Liver (tissue), 9 donors: ENCODE data around the gene ST6GAL1. TPM values are rescaled to one million over a fixed set of nuclear protein-coding genes. Genes with fewer than 3 reads are reported as not detected.
"Not testable (repeated sequence)": the region's sequence is repeated elsewhere in the genome, so short reads cannot be mapped to it uniquely, and the experiment has no call there.

ENCODE experiments used
- DNase-seq: peaks from one replicate; pipeline ENCODE4 v3.0.0-alpha.2; 2017; ENCODE audit warnings: low spot score
- H3K27ac ChIP-seq, 2 donors: one replicate each; pipeline ENCODE4 v1.7.0; 2013; ENCODE audit warnings: inconsistent platforms in 2 of 2, low read length in 2 of 2, control low read depth in 1 of 2, low read depth in 1 of 2, mild to moderate bottlenecking in 1 of 2
- H3K27me3 ChIP-seq, 4 donors: one replicate each; pipeline versions ENCODE4 v1.6.1 to v1.7.0; 2013; ENCODE audit warnings: low read length in 3 of 4, inconsistent platforms in 1 of 4, mild to moderate bottlenecking in 1 of 4, moderate library complexity in 1 of 4; ENCODE audit not compliant: control insufficient read depth in 4 of 4, insufficient read depth in 4 of 4
- H3K36me3 ChIP-seq, 4 donors: one replicate each; pipeline versions ENCODE4 v1.6.1 to v1.7.0; 2013; ENCODE audit warnings: low read length in 3 of 4, mild to moderate bottlenecking in 3 of 4, low read depth in 1 of 4, moderate library complexity in 1 of 4; ENCODE audit not compliant: control insufficient read depth in 4 of 4, insufficient read depth in 3 of 4
- H3K4me1 ChIP-seq, 4 donors: one replicate each; pipeline versions ENCODE4 v1.6.1 to v1.7.0; 2013; ENCODE audit warnings: low read length in 3 of 4, mild to moderate bottlenecking in 3 of 4, moderate library complexity in 1 of 4; ENCODE audit not compliant: control insufficient read depth in 4 of 4, insufficient read depth in 4 of 4
- H3K4me3 ChIP-seq, 3 donors: one replicate each; pipeline versions ENCODE4 v1.6.1 to v1.7.0; 2013; ENCODE audit warnings: low read length in 3 of 3, control low read depth in 1 of 3, low read depth in 1 of 3, mild to moderate bottlenecking in 1 of 3
- H3K9ac ChIP-seq, 2 donors: one replicate each; pipeline ENCODE4 v1.7.0; 2013; ENCODE audit warnings: low read length in 2 of 2, mild to moderate bottlenecking in 2 of 2, moderate library complexity in 2 of 2, control low read depth in 1 of 2, low read depth in 1 of 2
- H3K9me3 ChIP-seq, 4 donors: one replicate each; pipeline versions ENCODE4 v1.6.1 to v1.7.0; 2013; ENCODE audit warnings: low read length in 3 of 4; ENCODE audit not compliant: control insufficient read depth in 4 of 4
- EGR1 ChIP-seq, 2 donors: IDR thresholded peaks; 2 replicates each; pipeline ENCODE4 v1.6.1; 2016 to 2018; ENCODE audit warnings: antibody characterized with exemption in 2 of 2, low read depth in 2 of 2
- FOXA1 ChIP-seq: IDR thresholded peaks from 2 replicates; pipeline ENCODE4 v1.6.1; 2016; ENCODE audit warnings: antibody characterized with exemption
- FOXA2 ChIP-seq: IDR thresholded peaks from 2 replicates; pipeline ENCODE4 v1.6.1; 2016; ENCODE audit warnings: antibody characterized with exemption
- GABPA ChIP-seq, 2 donors: IDR thresholded peaks in 1 of 2; conservative IDR thresholded peaks in 1 of 2; 2 replicates each; pipeline ENCODE4 v1.6.1; 2016; ENCODE audit warnings: antibody characterized with exemption in 2 of 2, mild to moderate bottlenecking in 1 of 2, moderate library complexity in 1 of 2
- HNF4A ChIP-seq, 2 donors: conservative IDR thresholded peaks; 2 replicates each; pipeline ENCODE4 v1.6.1; 2016; ENCODE audit warnings: antibody characterized with exemption in 2 of 2, mild to moderate bottlenecking in 2 of 2
- HNF4G ChIP-seq: IDR thresholded peaks from 2 replicates; pipeline ENCODE4 v1.6.1; 2016; ENCODE audit warnings: antibody characterized with exemption
- JUND ChIP-seq, 2 donors: IDR thresholded peaks; 2 replicates each; pipeline ENCODE4 v1.6.1; 2016; ENCODE audit warnings: antibody characterized with exemption in 2 of 2
- NR2F2 ChIP-seq: IDR thresholded peaks from 2 replicates; pipeline ENCODE4 v1.6.1; 2016; ENCODE audit warnings: antibody characterized with exemption
- RAD21 ChIP-seq, 2 donors: IDR thresholded peaks; 2 replicates each; pipeline ENCODE4 v1.6.1; 2016; ENCODE audit warnings: antibody characterized with exemption in 2 of 2, mild to moderate bottlenecking in 2 of 2
- RXRA ChIP-seq, 2 donors: IDR thresholded peaks; 2 replicates each; pipeline ENCODE4 v1.6.1; 2017 to 2018; ENCODE audit warnings: antibody characterized with exemption in 2 of 2, mild to moderate bottlenecking in 1 of 2
- SP1 ChIP-seq: IDR thresholded peaks from 2 replicates; pipeline ENCODE4 v1.6.1; 2018; ENCODE audit warnings: antibody characterized with exemption, mild to moderate bottlenecking
- TAF1 ChIP-seq: conservative IDR thresholded peaks from 2 replicates; pipeline ENCODE4 v1.6.1; 2016; ENCODE audit warnings: antibody characterized with exemption, mild to moderate bottlenecking
- YY1 ChIP-seq: IDR thresholded peaks from 2 replicates; pipeline ENCODE4 v1.6.1; 2016; ENCODE audit warnings: antibody characterized with exemption, mild to moderate bottlenecking
- WGBS: extraction: QIAGEN DNeasy Blood & Tissue Kit; methylation state at CpG from one replicate; pipeline ENCODE4 v1.1.7; 2013; 5-methylcytosine and 5-hydroxymethylcytosine counted together
- polyA plus RNA-seq, 2 donors: library from polyadenylated mRNA; stranded (reverse) in 1 of 2; unstranded in 1 of 2; fragments of 200-250 nt in 1 of 2; fragments of >200 nt in 1 of 2; fragmentation: Nextera tagmentation in 1 of 2; extraction: Ambion mirVana in 1 of 2; gene quantifications; one replicate each; pipeline versions ENCODE4 v1.2.1 to v1.2.3, GENCODE V29; 2013 to 2015
- total RNA-seq, 2 donors: library from RNA; depleted of rRNA; stranded (reverse); fragments of >200 nt; gene quantifications; one replicate each; pipeline ENCODE4 v1.2.3, GENCODE V29; 2014
- TF ChIP-seq, protein P1 (sequence below): IDR thresholded peaks from 2 replicates; pipeline ENCODE4 v1.6.1; 2016; ENCODE audit warnings: antibody characterized with exemption
- TF ChIP-seq, protein P2 (sequence below): IDR thresholded peaks from 2 replicates; pipeline ENCODE4 v1.6.1; 2016; ENCODE audit warnings: antibody characterized with exemption, mild to moderate bottlenecking
- TF ChIP-seq, protein P3 (sequence below): IDR thresholded peaks from 2 replicates; pipeline ENCODE4 v1.6.1; 2016; ENCODE audit warnings: antibody characterized with exemption
- TF ChIP-seq, protein P4 (sequence below): fragments of 150-350 bp; IDR thresholded peaks from 2 replicates; pipeline ENCODE4 v1.5.1; 2017; ENCODE audit warnings: improper control_type of control experiment, low read depth, low read length; ENCODE audit not compliant: missing input control
- TF ChIP-seq, protein P5 (sequence below): IDR thresholded peaks from 2 replicates; pipeline ENCODE4 v1.6.1; 2016; ENCODE audit warnings: antibody characterized with exemption
- donor health status: healthy.
- donor health status: healthy.
- donor health status: healthy.
- donor health status: healthy.
- donor health status: healthy.

The ST6GAL1 gene
- total and polyA plus RNA-seq, 4 donors: 102 to 425 (median 328) TPM

DNA sequence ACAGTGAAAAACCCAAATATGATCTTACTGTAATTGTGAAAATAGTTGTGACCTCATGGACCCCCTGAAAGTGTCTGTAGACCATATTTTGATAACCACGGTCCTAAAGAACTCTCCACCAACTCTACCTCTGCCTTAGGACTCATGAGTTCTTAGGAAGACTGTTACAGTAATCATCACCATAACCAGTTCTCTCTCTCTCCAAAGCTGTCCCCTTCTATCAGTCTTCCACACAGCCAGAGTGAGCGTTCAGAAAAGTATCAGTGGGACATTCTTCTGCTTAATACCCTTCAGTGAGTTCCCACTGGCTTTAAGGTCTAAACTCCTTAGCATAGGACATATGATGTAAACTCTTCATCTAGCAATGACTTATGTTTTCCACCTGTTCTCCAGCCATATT lies 27.6 kb upstream of the ST6GAL1 start:
- Histone ChIP-seq H3K4me1 (no peaks in the 10 kb centered on the region), H3K9me3 (no peaks in the 10 kb centered on the region), H3K36me3 (no peaks in the 10 kb centered on the region), H3K9ac (no peak overlapping the region), H3K4me3 (no peak overlapping the region), H3K27me3 (no peaks in the 10 kb centered on the region), H3K27ac (no peak overlapping the region)
- 90% methylated on average over 2 of the region's 2 CpGs for WGBS
- no peak for DNase-seq
- TF ChIP-seq, protein P1, sequence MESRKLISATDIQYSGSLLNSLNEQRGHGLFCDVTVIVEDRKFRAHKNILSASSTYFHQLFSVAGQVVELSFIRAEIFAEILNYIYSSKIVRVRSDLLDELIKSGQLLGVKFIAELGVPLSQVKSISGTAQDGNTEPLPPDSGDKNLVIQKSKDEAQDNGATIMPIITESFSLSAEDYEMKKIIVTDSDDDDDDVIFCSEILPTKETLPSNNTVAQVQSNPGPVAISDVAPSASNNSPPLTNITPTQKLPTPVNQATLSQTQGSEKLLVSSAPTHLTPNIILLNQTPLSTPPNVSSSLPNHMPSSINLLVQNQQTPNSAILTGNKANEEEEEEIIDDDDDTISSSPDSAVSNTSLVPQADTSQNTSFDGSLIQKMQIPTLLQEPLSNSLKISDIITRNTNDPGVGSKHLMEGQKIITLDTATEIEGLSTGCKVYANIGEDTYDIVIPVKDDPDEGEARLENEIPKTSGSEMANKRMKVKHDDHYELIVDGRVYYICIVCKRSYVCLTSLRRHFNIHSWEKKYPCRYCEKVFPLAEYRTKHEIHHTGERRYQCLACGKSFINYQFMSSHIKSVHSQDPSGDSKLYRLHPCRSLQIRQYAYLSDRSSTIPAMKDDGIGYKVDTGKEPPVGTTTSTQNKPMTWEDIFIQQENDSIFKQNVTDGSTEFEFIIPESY: no peak
- TF ChIP-seq HNF4A (conservative IDR thresholded peaks at IDR 0.05) (no peak), GABPA (IDR thresholded peaks at IDR 0.05 in 1 of 2, conservative IDR thresholded peaks at IDR 0.05 in 1 of 2) (no peak), SP1 (no peak), FOXA1 (no peak), NR2F2 (no peak), HNF4G (no peak), EGR1 (IDR thresholded peaks at IDR 0.05; ENCODE audit: low read depth in 2 of 2) (no peak), RAD21 (IDR thresholded peaks at IDR 0.05) (no peak), YY1 (no peak), FOXA2 (no peak), RXRA (IDR thresholded peaks at IDR 0.05) (no peak), TAF1 (no peak), JUND (IDR thresholded peaks at IDR 0.05) (no peak)
- TF ChIP-seq, protein P2, sequence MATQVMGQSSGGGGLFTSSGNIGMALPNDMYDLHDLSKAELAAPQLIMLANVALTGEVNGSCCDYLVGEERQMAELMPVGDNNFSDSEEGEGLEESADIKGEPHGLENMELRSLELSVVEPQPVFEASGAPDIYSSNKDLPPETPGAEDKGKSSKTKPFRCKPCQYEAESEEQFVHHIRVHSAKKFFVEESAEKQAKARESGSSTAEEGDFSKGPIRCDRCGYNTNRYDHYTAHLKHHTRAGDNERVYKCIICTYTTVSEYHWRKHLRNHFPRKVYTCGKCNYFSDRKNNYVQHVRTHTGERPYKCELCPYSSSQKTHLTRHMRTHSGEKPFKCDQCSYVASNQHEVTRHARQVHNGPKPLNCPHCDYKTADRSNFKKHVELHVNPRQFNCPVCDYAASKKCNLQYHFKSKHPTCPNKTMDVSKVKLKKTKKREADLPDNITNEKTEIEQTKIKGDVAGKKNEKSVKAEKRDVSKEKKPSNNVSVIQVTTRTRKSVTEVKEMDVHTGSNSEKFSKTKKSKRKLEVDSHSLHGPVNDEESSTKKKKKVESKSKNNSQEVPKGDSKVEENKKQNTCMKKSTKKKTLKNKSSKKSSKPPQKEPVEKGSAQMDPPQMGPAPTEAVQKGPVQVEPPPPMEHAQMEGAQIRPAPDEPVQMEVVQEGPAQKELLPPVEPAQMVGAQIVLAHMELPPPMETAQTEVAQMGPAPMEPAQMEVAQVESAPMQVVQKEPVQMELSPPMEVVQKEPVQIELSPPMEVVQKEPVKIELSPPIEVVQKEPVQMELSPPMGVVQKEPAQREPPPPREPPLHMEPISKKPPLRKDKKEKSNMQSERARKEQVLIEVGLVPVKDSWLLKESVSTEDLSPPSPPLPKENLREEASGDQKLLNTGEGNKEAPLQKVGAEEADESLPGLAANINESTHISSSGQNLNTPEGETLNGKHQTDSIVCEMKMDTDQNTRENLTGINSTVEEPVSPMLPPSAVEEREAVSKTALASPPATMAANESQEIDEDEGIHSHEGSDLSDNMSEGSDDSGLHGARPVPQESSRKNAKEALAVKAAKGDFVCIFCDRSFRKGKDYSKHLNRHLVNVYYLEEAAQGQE: no peak
- TF ChIP-seq, protein P3, sequence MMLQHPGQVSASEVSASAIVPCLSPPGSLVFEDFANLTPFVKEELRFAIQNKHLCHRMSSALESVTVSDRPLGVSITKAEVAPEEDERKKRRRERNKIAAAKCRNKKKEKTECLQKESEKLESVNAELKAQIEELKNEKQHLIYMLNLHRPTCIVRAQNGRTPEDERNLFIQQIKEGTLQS: no peak
- TF ChIP-seq, protein P4, sequence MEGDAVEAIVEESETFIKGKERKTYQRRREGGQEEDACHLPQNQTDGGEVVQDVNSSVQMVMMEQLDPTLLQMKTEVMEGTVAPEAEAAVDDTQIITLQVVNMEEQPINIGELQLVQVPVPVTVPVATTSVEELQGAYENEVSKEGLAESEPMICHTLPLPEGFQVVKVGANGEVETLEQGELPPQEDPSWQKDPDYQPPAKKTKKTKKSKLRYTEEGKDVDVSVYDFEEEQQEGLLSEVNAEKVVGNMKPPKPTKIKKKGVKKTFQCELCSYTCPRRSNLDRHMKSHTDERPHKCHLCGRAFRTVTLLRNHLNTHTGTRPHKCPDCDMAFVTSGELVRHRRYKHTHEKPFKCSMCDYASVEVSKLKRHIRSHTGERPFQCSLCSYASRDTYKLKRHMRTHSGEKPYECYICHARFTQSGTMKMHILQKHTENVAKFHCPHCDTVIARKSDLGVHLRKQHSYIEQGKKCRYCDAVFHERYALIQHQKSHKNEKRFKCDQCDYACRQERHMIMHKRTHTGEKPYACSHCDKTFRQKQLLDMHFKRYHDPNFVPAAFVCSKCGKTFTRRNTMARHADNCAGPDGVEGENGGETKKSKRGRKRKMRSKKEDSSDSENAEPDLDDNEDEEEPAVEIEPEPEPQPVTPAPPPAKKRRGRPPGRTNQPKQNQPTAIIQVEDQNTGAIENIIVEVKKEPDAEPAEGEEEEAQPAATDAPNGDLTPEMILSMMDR: no peak
- TF ChIP-seq, protein P5, sequence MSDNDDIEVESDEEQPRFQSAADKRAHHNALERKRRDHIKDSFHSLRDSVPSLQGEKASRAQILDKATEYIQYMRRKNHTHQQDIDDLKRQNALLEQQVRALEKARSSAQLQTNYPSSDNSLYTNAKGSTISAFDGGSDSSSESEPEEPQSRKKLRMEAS: no peak

DNA sequence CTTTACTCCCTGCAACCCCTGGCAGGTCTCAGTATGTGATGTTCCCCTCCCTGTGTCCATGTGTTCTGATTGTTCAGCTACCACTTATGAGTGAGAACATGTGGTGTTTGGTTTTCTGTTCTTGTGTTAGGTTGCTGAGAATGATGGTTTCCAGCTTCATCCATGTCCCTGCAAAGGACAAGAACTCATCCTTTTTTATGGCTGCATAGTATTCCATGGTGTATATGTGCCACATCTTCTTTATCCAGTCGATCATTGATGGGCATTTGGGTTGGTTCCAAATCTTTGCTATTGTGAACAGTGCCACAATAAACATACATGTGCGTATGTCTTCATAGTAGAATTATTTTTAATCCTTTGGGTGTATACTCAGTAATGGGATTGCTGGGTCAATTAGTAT lies 26.6 kb upstream of the ST6GAL1 start:
- H3K4me1 ChIP-seq, DNase-seq, H3K9ac ChIP-seq, H3K27ac ChIP-seq, H3K36me3 ChIP-seq, H3K4me3 ChIP-seq, H3K27me3 ChIP-seq, H3K9me3 ChIP-seq: not testable (repeated sequence)
- WGBS: 92% methylated on average over 2 of the region's 2 CpGs
